Endodermal cell (in vitro differentiated cells): ENCODE data around the gene PDXP. TPM values are rescaled to one million over a fixed set of nuclear protein-coding genes. Genes with fewer than 3 reads are reported as not detected.

Experiments used
- DNase-seq: peaks from one replicate; pipeline ENCODE4 v3.0.0-alpha.2; 2017
- H3K27ac ChIP-seq: 2 replicates; pipeline ENCODE4 v1.5.1; 2013; ENCODE audit warnings: mild to moderate bottlenecking, low read depth, low read length, moderate library complexity
- H3K27me3 ChIP-seq: 2 replicates; pipeline ENCODE4 v1.6.1; 2013; ENCODE audit warnings: mild to moderate bottlenecking, low read length, moderate library complexity; ENCODE audit not compliant: insufficient read depth, control insufficient read depth, poor library complexity, severe bottlenecking
- H3K36me3 ChIP-seq: 2 replicates; pipeline ENCODE4 v1.7.0; 2013; ENCODE audit warnings: mild to moderate bottlenecking, low read length, moderate library complexity; ENCODE audit not compliant: control insufficient read depth, insufficient read depth
- H3K4me1 ChIP-seq: one replicate; pipeline ENCODE4 v1.7.0; 2013; ENCODE audit warnings: low read length; ENCODE audit not compliant: control insufficient read depth, insufficient read depth
- H3K4me3 ChIP-seq: 2 replicates; pipeline ENCODE4 v1.5.1; 2013; ENCODE audit warnings: mild to moderate bottlenecking, low read length, moderate library complexity
- H3K9ac ChIP-seq: 2 replicates; pipeline ENCODE4 v1.6.1; 2013; ENCODE audit warnings: mild to moderate bottlenecking, low read length, moderate library complexity; ENCODE audit not compliant: poor library complexity, severe bottlenecking; ENCODE audit errors: extremely low read depth
- H3K9me3 ChIP-seq: 2 replicates; pipeline ENCODE4 v1.6.1; 2013; ENCODE audit warnings: mild to moderate bottlenecking, low read length, moderate library complexity; ENCODE audit not compliant: control insufficient read depth
- H3K27ac Mint-ChIP-seq: 2 replicates; pipeline ENCODE4 v1.8.0; 2020; ENCODE audit warnings: mixed read lengths
- H3K27me3 Mint-ChIP-seq: 2 replicates; pipeline ENCODE4 v1.8.0; 2021; ENCODE audit warnings: mild to moderate bottlenecking, mixed read lengths; ENCODE audit not compliant: insufficient read depth
- H3K36me3 Mint-ChIP-seq: 2 replicates; pipeline ENCODE4 v1.8.0; 2020; ENCODE audit warnings: low read depth, mixed read lengths
- H3K4me1 Mint-ChIP-seq: 2 replicates; pipeline ENCODE4 v1.8.0; 2020; ENCODE audit warnings: mixed read lengths
- H3K4me3 Mint-ChIP-seq: 2 replicates; pipeline ENCODE4 v1.8.0; 2020; ENCODE audit warnings: mild to moderate bottlenecking, moderate library complexity, mixed read lengths
- H3K9me3 Mint-ChIP-seq: 2 replicates; pipeline ENCODE4 v1.8.0; 2020; ENCODE audit warnings: mild to moderate bottlenecking, mixed read lengths
- CTCF ChIP-seq: fragments of 200-600 bp; sonication (generic); conservative IDR thresholded peaks from 2 replicates; pipeline ENCODE4 v1.5.0; 2021; ENCODE audit warnings: antibody characterized with exemption, mild to moderate bottlenecking
- WGBS, 2 experiments: methylation state at CpG; one replicate each; pipeline versions ENCODE4 v1.1.5 to v1.1.7; 2013; ENCODE audit warnings: missing lambda C conversion rate in 2 of 2, mixed read lengths in 1 of 2; ENCODE audit not compliant: insufficient coverage in 1 of 2, insufficient read length in 1 of 2; 5-methylcytosine and 5-hydroxymethylcytosine counted together
- total RNA-seq, 2 donors: library from RNA; stranded (reverse); fragmentation: NEBNext Ultra II Directional in 1 of 2; extraction: Animal tissue kit (Norgen Biotek cat#: 25700) in 1 of 2; gene quantifications; 2 replicates in 1 of 2; 3 replicates in 1 of 2; pipeline ENCODE4 v1.2.1, GENCODE V29; 2021

The PDXP gene
- total RNA-seq, 2 donors from 2014 or later = 23.5 to 29.3 TPM

- no peaks in the 10 kb centered on the region for H3K4me1 ChIP-seq
- Mint-ChIP-seq H3K4me1 (peaks cover 11% of the 10 kb centered on the region), H3K36me3 (peaks cover 15% of the 10 kb centered on the region), H3K27me3 (no peaks in the 10 kb centered on the region), H3K27ac (peak overlapping the region; percentile 35), H3K4me3 (peak overlapping the region; percentile 79), H3K9me3 (no peaks in the 10 kb centered on the region)
- no peak overlapping the region for H3K9ac ChIP-seq
- no peaks in the 10 kb centered on the region for H3K9me3 ChIP-seq
- no peak for TF ChIP-seq CTCF
- no peak overlapping the region for H3K27ac ChIP-seq
- no peaks in the 10 kb centered on the region for H3K27me3 ChIP-seq
- peaks cover 11% of the 10 kb centered on the region for H3K36me3 ChIP-seq
- WGBS, 2 experiments = 97% methylated on average over 15 of the region's 15 CpGs
- no peak overlapping the region for H3K4me3 ChIP-seq
- DNase-seq = no peak
Measured at GRCh38 chr22:37610480-37611129, 47.9 kb upstream of the PDXP start.

GRCh38 chr22:37611207-37611606, 47.3 kb upstream of the PDXP start:
- no peak for DNase-seq
- peaks cover 18% of the 10 kb centered on the region for H3K36me3 Mint-ChIP-seq
- Histone ChIP-seq H3K27me3 (no peaks in the 10 kb centered on the region), H3K36me3 (peaks cover 13% of the 10 kb centered on the region), H3K4me1 (no peaks in the 10 kb centered on the region), H3K27ac (no peak overlapping the region), H3K9ac (no peak overlapping the region), H3K9me3 (no peaks in the 10 kb centered on the region), H3K4me3 (no peak overlapping the region)
- H3K27ac Mint-ChIP-seq = peak overlapping the region; percentile 35
- no peak for TF ChIP-seq CTCF
- H3K9me3 Mint-ChIP-seq = no peaks in the 10 kb centered on the region
- H3K4me1 Mint-ChIP-seq = peaks cover 11% of the 10 kb centered on the region
- no peaks in the 10 kb centered on the region for H3K27me3 Mint-ChIP-seq
- H3K4me3 Mint-ChIP-seq = no peak overlapping the region
- 95 to 98% methylated on average over 5 to 6 of the region's 6 CpGs for WGBS, 2 experiments

- Mint-ChIP-seq H3K27me3 (no peaks in the 10 kb centered on the region), H3K36me3 (peaks cover 45% of the 10 kb centered on the region), H3K4me3 (no peak overlapping the region), H3K4me1 (no peaks in the 10 kb centered on the region), H3K27ac (no peak overlapping the region), H3K9me3 (no peaks in the 10 kb centered on the region)
- peaks cover 44% of the 10 kb centered on the region for H3K36me3 ChIP-seq
- no peak for DNase-seq
- H3K9ac ChIP-seq = no peak overlapping the region
- no peaks in the 10 kb centered on the region for H3K27me3 ChIP-seq
- H3K4me3 ChIP-seq = no peak overlapping the region
- no peaks in the 10 kb centered on the region for H3K4me1 ChIP-seq
- H3K9me3 ChIP-seq = no peaks in the 10 kb centered on the region
- TF ChIP-seq CTCF = no peak
- WGBS, 2 experiments = 93 to 96% methylated on average over 15 to 27 of the region's 27 CpGs
- no peak overlapping the region for H3K27ac ChIP-seq
Measured at GRCh38 chr22:37616201-37617083, 42.1 kb upstream of the PDXP start.
